ENCODE results near the gene GNGT1.
"Not testable (repeated sequence)": the region's sequence is repeated elsewhere in the genome, so short reads cannot be mapped to it uniquely, and the experiment has no call there.

Gene GNGT1

DNA sequence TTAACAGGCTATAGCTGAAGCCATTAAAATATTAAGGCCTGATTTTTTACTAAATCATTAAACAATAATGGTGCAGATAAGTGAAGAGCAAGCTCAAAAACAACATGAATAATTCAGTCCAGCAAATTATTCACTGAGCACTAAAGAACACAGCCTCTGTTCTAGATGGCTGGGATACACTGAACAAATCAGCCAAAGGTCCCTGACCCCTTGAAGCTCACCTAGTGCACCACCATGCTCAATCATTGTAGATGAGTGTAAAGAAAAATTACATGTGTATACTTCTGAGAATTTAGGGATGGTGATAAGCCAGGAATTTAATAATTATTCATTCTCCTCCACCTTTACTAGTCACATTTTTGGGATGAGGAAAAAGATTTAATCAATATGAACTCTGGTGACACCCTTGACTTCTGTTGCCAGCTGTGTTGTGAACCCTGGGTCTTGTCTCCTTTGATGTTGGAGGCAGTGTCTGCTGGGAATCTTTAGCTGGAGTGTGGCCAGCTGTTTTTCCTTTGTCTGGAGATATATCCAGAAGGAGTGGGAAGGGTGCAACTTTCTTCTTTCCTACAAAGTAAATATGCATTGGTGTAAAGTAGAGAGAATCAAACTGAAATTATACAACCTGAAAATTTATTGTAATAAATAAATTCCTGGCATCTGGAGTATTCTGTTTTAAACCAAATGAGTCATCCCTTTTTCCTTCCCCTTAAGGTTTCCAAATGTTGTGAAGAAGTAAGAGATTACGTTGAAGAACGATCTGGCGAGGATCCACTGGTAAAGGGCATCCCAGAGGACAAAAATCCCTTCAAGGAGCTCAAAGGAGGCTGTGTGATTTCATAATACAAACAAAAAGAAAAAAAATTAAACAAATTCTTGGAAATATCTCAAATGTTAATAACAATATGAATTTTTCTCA lies 4.0 kb downstream of the GNGT1 start:
- DNase-seq (ENCODE audit: low read depth), result peak; percentile 74

DNA sequence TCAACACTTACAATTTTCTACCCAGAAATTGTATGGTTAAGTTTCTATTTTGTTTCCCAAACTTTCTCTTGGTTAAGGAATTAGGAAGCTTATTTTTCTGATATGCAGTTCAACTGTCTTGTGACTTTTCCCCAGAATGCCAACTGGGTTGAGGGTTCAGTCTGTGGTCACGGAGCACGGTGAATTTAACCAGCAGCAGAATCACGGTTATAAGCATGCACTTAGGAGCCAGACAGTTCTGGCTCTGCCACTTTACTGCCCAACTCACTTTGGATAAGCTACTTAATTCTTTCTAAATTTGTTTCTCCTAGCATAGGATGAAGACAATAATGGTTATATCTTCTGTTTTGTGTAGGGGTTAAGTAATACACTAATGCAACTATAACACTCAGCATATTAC lies 4.9 kb downstream of the GNGT1 start:
- DNase-seq (ENCODE audit: low read depth), result not testable (repeated sequence)

DNA sequence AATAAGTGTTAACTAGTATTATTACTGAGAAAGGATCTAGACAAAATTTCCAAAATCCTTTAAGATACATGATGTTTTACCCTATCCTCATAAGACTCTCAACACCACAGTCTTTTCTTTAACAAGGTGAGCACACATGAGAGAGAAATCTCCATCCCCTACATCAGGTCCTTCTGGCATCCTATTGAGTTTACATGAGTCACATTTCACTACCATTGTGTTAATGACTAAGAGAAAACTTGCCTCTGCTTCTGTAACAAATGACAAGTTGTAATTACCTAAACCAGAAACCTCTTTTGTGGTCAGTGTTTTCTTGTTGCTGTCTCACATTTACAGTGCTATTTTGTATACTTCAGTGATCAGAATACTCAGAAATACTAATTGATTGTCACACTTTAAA lies 5.3 kb downstream of the GNGT1 start:
- not testable (repeated sequence) for DNase-seq (ENCODE audit: low read depth)

DNA sequence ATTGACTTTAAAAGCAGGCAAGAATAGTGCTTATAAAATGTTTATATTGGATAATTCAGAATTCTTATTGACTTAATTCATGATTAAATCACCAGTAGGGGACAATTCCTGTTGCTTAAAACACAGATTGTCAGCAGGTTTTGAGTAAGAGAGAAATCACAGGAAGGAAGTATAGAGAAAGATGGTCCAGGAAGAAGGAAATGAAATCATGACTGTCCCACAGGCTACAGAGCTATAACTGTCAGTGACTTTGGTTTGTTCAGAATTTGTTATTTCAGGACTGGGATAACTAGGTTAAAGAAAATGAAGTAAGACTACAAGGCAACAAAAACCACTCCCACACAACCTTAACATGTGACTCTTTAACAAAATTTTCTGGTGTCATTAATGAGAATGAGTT lies 6.8 kb downstream of the GNGT1 start:
- DNase-seq (ENCODE audit: low read depth), result no peak

DNA sequence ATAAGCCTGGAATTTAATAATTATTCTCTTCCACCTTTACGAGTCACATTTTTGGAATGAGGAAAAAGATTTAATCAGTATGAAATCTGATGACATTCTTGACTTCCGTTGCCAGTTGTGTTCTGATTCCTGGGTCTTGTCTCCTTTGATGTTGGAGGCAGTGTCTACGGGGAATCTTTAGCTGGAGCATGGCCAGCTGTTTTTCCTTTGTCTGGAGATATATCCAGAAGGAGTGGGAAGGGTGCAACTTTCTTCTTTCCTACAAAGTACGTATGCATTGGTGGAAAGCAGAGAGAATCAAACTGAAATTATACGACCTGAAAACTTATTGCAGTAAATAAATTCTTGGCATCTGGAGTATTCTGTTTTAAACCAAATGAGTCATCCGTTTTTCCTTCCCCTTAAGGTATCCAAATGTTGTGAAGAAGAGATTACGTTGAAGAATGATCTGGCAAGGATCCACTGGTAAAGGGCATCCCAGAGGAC lies 8.3 kb downstream of the GNGT1 start:
- DNase-seq (ENCODE audit: low read depth), result peak; percentile 74

DNA sequence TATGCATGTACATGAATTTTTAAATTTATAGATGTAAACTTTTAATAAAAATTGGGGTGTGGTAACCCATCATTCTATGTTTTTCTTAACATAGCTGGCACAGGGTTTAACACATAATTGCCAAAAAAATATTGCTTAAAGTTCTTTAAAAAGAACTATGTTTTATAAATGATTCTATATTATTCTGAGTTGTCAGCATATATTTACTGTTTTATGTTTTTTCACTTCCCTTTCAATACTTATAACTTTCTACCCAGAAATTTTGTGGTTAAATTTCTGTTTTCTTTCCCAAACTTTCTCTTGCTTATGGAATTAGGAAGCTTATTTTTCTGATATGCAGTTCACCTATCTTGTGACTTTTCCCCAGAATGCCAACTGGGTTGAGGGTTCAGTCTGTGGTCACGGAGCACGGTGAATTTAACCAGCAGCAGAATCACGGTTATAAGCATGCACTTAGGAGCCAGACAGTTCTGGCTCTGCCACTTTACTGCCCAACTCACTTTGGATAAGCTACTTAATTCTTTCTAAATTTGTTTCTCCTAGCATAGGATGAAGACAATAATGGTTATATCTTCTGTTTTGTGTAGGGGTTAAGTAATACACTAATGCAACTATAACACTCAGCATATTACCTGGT lies 9.0 kb downstream of the GNGT1 start:
- not testable (repeated sequence) for DNase-seq (ENCODE audit: low read depth)

DNA sequence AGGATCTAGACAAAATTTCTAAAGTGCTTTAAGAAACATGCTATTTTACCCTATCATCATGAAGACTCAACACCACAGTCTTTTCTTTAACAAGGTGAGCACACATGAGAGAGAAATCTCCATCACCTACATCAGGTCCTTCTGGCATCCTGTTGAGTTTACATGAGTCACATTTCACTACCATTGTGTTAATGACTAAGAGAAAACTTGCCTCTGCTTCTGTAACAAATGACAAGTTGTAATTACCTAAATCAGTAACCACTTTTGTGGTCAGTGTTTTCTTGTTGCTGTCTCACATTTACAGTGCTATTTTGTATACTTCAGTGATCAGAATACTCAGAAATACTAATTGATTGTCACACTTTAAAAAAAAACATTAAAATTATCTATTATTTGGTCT lies 9.5 kb downstream of the GNGT1 start:
- DNase-seq (ENCODE audit: low read depth), result not testable (repeated sequence)

DNA sequence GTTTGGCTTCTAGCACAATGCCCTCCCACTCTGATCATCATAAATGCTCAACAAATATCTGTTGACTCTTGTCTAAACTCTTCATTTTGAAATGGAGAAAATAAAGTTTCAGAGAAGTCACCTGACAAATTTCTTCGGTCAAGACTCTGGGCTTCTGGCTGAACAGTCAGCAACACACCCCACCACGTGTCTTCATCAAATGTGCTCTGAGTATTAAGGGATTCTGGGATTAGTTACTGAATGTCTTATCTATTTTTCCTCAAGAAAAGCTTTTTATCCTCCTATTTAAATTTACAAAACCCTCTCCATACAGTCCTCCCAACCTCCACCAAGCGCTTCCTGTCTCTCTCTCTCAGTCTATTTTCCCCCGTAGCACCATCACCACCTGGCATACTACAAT lies 9.9 kb downstream of the GNGT1 start:
- not testable (repeated sequence) for DNase-seq (ENCODE audit: low read depth)

DNA sequence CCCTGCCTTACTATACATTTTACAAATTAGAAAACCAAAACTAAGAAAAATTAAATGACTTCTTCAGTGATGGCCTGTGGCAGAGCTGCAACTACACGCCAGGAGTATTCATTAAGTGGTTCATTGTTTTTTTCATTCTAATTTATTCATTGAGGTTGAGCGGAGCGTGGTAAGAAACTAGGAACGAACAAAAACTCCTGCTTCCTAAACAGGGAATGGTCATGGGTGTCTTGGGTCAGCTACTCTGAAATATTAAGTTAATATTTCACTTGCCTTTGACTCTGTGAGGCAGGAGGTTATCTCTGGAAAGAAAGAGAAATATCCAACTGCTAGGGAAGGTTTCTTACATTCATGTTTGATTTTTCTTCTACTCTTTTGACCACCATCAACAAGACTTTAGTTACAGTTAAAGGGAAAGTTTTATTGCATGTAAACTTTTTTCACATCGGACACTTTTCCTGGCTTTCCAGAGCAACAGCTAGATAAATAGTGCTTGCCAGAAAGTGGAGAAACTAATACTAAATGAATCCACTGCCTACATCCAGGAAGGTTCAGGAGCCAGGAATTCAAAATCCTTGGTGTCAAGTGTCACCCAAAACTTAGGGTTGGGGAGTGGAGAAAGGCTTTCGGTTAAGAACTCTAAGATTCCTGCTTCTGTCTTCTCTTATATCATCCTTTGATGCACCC lies 14.3 kb downstream of the GNGT1 start:
- DNase-seq (ENCODE audit: low read depth), result peak; percentile 17

DNA sequence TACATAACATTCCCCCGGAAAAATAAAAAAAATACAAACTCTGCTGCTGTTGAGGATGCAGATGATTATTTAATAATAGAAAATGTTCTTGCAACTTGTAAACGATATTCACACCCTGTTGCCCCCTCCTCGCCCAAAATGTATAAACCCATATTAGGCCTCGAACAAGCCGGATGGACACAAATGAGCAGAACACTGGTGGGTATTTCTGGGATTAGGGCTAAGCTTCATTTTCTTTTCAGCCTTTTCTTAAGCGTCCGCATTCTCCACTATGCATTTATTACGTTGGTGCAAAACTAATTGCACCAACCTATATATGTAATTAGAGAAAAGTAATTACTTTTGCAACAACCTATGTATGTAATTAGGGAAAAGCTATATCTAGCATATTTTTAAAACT lies 14.8 kb downstream of the GNGT1 start:
- no peak for DNase-seq (ENCODE audit: low read depth)

DNA sequence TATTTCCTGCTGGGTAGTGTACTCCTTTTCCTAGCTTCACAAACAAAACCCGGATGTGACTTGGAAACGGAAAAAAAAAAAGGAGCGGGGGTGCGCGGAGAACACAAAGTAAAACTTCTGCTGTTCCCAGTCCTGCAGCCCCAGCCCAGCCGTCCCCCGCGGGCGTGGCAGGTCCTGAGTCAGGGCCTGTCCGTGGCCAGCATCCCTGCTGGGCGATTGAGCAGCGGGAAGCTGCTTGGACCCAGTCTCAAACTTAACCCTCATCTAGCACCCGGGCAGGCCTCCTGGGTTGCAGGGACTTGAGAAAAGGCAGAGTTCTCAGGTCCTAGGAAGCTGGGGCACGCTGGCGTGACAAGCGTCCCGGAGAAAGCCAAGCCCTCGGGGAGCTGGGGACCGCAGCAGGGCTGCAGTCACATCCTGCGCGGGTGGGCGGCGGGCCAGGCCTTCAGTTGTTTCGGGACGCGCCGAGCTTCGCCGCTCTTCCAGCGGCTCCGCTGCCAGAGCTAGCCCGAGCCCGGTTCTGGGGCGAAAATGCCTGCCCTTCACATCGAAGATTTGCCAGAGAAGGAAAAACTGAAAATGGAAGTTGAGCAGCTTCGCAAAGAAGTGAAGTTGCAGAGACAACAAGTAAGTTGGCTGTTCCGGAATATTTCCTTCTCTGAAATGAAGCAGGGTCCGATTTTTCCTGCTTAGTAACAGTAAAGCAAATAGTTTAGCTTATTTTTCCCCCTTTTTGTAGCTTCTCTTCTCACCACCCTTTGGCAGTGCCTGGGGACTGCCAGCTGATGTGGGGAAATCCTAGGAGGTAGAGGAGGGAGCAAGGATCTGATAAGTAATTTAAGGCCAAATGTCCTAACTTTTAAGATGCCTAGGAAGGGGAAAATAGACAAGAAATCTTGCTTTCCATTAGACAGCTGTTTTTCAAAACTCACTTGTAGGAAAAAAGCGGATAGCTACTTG lies 15.5 kb downstream of the GNGT1 start, which contains the start of gene GNG11:
TSS of gene GNG11 (plus strand) at position 129 of the 960 bp plus-strand sequence. CDS start at position 532, 403 bp downstream.
- peak; percentile 91 for DNase-seq (ENCODE audit: low read depth)

DNA sequence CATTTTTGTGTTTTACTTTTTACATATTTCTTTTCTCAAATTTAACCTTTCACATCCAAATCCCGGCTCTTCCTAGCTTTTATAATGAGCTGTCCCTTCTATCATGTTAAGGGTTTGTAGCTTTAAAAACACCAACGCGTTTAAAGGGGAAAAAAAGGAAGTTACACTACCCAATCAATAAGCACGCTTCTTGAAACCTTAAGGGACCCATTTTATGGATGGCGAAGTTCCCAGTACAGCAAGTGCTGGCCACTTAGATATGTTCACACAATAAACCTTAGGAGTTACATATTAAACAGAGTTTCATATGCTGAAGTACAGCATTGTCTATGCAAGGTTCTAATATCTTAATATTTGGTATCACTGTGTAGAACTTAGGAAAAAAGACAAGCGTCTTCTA lies 16.9 kb downstream of the GNGT1 start:
- DNase-seq (ENCODE audit: low read depth), result peak; percentile 29

DNA sequence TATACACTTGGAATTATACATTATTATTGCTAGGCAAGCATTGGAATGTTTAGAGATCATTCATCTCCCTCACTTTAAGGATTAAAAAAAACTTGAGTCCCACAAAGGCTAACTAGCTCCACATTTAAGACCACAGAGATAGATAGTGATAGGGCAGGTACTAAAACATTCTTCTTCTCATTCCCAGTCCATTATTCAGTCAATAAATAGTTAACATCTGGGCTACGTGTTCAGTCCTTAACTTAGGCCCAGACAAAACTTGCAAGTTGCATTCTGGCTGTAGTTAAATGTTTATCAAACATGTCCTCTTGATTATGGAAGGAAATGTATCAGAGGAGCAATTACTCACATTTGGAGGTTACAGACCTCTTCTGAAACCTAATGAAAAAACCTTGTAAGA lies 17.6 kb downstream of the GNGT1 start:
- DNase-seq (ENCODE audit: low read depth), result peak; percentile 70

DNA sequence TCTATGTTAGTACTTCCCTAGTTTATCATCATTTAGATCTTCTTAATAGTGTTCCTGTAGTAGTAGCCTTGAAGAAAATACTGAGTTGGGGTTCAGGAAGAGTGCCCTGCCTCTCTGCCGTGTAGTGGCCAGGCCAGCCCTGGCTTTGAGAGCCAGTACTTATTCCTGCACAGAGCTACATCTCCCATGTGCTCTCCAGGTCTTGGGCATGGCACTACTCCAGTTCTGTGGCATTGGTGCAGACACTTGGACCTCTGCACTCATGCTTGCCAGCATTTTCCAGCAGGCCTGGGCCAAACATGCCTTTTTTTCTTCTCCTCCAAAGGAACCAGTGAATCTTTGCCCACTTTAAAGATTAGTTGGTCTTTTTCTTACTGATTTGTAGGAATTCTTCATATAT lies 20.4 kb downstream of the GNGT1 start:
- no peak for DNase-seq (ENCODE audit: low read depth)

DNA sequence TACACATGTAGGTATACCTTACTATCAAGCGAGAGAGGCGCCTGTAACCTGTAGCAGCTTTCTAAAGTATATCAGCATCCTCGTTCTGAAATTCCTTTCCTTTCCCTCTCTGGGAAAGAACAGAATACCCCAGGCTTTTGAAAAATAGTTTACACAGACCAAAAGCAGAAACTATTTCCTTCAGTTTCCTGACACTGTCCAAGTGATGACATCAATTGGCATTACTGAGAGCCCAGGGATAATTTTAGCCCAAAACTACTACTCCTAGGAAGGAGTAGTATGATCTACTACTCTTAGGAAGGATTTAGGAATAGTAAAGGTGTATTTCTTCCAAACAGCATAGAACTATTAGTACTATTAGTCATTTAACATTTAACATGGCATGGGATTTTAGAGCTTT lies 21.2 kb downstream of the GNGT1 start:
- DNase-seq (ENCODE audit: low read depth), result peak; percentile 6

DNA sequence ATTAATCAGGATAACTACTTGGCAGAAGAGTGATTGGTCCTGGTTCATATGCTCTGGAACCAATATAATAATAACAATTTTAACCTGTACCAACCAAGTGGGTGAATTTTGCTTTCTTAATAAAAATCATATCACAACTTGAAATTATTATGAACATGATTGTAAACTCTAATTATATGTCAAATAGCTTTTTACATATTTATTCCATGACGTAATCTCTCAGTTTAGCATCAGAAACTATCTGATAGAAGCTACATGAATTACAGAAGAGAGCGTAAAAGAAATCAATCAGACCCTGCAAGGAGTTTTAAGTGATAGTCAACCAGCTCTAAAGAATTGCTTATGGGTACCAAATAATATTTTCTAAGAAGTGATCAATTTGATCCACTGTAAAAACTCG lies 25.3 kb downstream of the GNGT1 start:
- no peak for DNase-seq (ENCODE audit: low read depth)

DNA sequence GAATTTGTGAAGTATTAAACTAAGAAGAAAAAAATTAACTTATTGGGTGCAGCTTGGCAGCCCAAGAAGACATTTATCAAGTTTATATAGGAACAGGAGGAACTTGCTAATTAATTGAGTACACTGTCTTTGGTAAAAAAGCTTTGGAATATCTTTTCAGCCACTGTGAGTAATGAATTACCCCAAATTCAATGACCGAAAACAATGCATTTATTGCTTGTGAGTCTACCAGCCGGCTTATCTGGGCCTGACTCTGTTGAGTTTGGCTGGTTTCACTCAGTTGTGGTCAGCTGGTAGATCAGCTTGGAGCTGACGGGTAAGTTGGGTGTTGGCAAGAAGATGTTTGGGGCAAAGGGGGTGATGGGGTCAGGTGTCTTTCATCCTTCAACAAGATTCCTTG lies 26.8 kb downstream of the GNGT1 start:
- no peak for DNase-seq (ENCODE audit: low read depth)

DNA sequence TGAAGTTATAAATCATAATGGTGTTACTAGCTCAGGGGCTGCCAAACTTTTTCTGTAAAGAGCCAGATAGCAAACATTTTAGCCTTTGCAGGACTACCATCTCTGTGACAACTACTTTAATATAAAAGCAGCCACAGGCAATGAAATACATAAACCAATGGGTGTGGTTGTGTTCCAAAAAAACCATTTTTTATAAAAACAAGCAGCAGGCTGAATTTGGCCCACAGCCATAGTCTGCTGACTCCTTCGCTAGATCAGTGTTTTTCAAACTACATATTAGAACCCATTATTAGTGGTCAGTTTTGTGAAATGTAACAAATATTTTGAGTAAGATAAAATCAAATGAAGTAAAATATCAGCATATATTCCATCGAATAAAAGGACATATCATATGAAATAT lies 28.7 kb downstream of the GNGT1 start:
- DNase-seq (ENCODE audit: low read depth), result no peak

DNA sequence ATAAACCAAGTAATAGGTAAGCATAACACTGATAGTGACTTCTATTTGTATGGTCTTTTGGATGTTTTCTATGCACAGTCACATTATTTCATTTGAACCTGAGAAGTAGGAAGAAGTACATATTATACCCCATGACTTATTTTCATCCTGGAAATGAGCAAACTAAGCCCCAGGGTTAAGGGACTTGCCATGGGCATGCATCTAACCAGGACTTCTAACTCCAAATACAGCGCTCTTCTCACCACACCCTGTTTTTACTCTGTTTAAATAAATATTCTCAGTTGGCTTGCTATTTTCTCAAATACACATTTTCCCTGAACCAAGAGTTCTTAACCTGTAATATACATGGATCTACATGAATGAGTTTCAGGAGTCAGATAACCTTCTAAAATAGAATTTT lies 31.5 kb downstream of the GNGT1 start:
- DNase-seq (ENCODE audit: low read depth), result no peak

DNA sequence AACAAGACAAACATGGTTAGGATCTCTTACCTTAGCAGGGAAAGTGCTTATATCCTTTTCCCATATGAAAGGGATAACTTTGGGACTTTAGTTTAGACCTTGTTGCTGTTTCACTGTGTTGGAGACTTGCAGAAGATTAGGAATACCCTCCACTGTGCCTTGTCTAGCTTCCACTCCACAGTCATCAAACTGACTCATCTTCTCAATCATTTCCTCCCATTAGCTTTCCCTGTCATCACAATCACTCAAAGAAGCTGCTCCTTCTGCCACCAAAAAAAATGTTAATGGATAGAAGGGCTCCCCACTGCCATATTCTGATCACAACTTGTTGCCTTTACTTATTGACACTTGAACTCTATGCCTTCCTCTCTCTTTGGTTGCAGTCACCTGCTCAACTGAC lies 31.9 kb downstream of the GNGT1 start:
- peak; percentile 32 for DNase-seq (ENCODE audit: low read depth)

DNA sequence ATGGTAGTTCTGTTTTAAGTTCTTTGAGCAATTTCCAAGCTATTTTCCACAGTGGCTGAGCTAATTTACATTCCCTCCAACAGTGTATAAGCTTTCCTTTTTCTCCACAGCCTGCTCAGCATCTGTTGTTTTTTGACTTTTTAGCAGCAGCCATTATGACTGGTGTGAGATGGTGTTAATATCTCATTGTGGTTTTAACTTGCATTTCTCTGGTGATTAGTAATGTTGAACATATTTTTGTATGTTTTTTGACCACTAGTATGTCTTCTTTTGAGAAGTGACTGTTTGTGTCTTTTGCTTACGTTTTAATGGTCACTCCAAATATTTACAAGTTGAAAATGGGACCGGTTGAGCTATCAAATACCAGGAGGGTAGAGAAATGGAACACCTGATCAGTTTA lies 35.6 kb downstream of the GNGT1 start:
- DNase-seq (ENCODE audit: low read depth), result peak; percentile 76

Data from EH (cell line).